Muscle layer of colon (tissue), 2 donors: ENCODE measurements around the gene KRT74.
"Not testable (repeated sequence)": the region's sequence is repeated elsewhere in the genome, so short reads cannot be mapped to it uniquely, and the experiment has no call there.

Experiments used
- H3K27ac ChIP-seq: one replicate; pipeline ENCODE4 v1.7.0; 2013; ENCODE audit warnings: low read depth, mild to moderate bottlenecking, low read length, moderate library complexity
- H3K27me3 ChIP-seq, 2 donors: one replicate each; pipeline ENCODE4 v1.7.0; 2013; ENCODE audit warnings: low read length in 2 of 2, mild to moderate bottlenecking in 2 of 2; ENCODE audit not compliant: insufficient read depth in 2 of 2, control insufficient read depth in 1 of 2
- H3K36me3 ChIP-seq: one replicate; pipeline ENCODE4 v1.7.0; 2013; ENCODE audit warnings: mild to moderate bottlenecking, low read length; ENCODE audit not compliant: insufficient read depth
- H3K4me1 ChIP-seq: one replicate; pipeline ENCODE4 v1.7.0; 2013; ENCODE audit warnings: mild to moderate bottlenecking, low read length; ENCODE audit not compliant: insufficient read depth
- H3K4me3 ChIP-seq, 2 donors: one replicate each; pipeline ENCODE4 v1.7.0; 2013; ENCODE audit warnings: low read length in 2 of 2, low read depth in 1 of 2, mild to moderate bottlenecking in 1 of 2, moderate library complexity in 1 of 2
- H3K9ac ChIP-seq: one replicate; pipeline ENCODE4 v1.7.0; 2013; ENCODE audit warnings: low read length
- H3K9me3 ChIP-seq: one replicate; pipeline ENCODE4 v1.7.0; 2013; ENCODE audit warnings: mild to moderate bottlenecking, low read length
- donor health status: abdominal sarcoma.
- donor health status: Adenocarcinoma of cecum.

Gene KRT74

GRCh38 chr12:52601671-52602070 lies 28.0 kb upstream of the KRT74 start:
- no peak overlapping the region for H3K4me3 ChIP-seq
- no peak overlapping the region for H3K27ac ChIP-seq
- no peaks in the 10 kb centered on the region for H3K4me1 ChIP-seq
- H3K9ac ChIP-seq: no peak overlapping the region
- peaks cover 9 to 19% of the 10 kb centered on the region in 2 donors for H3K27me3 ChIP-seq
- H3K36me3 ChIP-seq: no peaks in the 10 kb centered on the region
- no peaks in the 10 kb centered on the region for H3K9me3 ChIP-seq

GRCh38 chr12:52600941-52601481 lies 27.4 kb upstream of the KRT74 start, which contains the start of gene KRT72:
Gene KRT72, minus strand, starts transcription at chr12:52601463. Its CDS starts 11 bp downstream, at chr12:52601452.
- Histone ChIP-seq H3K27ac (no peak within 1 kb of the TSS), H3K9me3 (no peaks in the 10 kb centered on the region), H3K4me1 (no peaks in the 10 kb centered on the region), H3K36me3 (no peaks in the 10 kb centered on the region), H3K4me3 (no peak within 1 kb of the TSS), H3K27me3 (peaks cover 9 to 19% of the 10 kb centered on the region in 2 donors), H3K9ac (no peak within 1 kb of the TSS)

GRCh38 chr12:52600475-52600874 lies 26.8 kb upstream of the KRT74 start:
- Histone ChIP-seq H3K27me3 (peaks cover 9 to 19% of the 10 kb centered on the region in 2 donors), H3K9me3 (no peaks in the 10 kb centered on the region)

GRCh38 chr12:52600071-52600470 lies 26.4 kb upstream of the KRT74 start:
- Histone ChIP-seq H3K9me3 (no peaks in the 10 kb centered on the region), H3K27ac (no peak overlapping the region), H3K27me3 (peaks cover 9 to 19% of the 10 kb centered on the region in 2 donors), H3K36me3 (no peaks in the 10 kb centered on the region), H3K4me3 (no peak overlapping the region), H3K9ac (no peak overlapping the region), H3K4me1 (no peaks in the 10 kb centered on the region)

More at GRCh38 chr12:52600475-52600874, 26.8 kb upstream of the KRT74 start:
- Histone ChIP-seq H3K4me3 (no peak overlapping the region), H3K9ac (no peak overlapping the region), H3K4me1 (no peaks in the 10 kb centered on the region), H3K36me3 (no peaks in the 10 kb centered on the region), H3K27ac (no peak overlapping the region)

- H3K9ac ChIP-seq: no peak overlapping the region
- H3K27ac ChIP-seq: no peak overlapping the region
- H3K27me3 ChIP-seq: peaks cover 9 to 19% of the 10 kb centered on the region in 2 donors
- H3K9me3 ChIP-seq: no peaks in the 10 kb centered on the region
- H3K4me3 ChIP-seq: no peak overlapping the region
- no peaks in the 10 kb centered on the region for H3K4me1 ChIP-seq
- H3K36me3 ChIP-seq: no peaks in the 10 kb centered on the region
Measured at GRCh38 chr12:52598966-52599365, 25.3 kb upstream of the KRT74 start.

GRCh38 chr12:52594237-52594636 lies 20.6 kb upstream of the KRT74 start:
- not testable (repeated sequence) for H3K9me3 ChIP-seq, H3K27me3 ChIP-seq, H3K27ac ChIP-seq, H3K9ac ChIP-seq, H3K4me3 ChIP-seq, H3K36me3 ChIP-seq, H3K4me1 ChIP-seq

- H3K27ac ChIP-seq: no peak overlapping the region
- H3K36me3 ChIP-seq: no peaks in the 10 kb centered on the region
- no peaks in the 10 kb centered on the region for H3K4me1 ChIP-seq
- no peaks in the 10 kb centered on the region for H3K9me3 ChIP-seq
- no peak overlapping the region for H3K9ac ChIP-seq
- no peak overlapping the region for H3K4me3 ChIP-seq
- no peaks in the 10 kb centered on the region for H3K27me3 ChIP-seq
Measured at GRCh38 chr12:52591521-52591920, 17.9 kb upstream of the KRT74 start.

GRCh38 chr12:52590021-52590420 lies 16.4 kb upstream of the KRT74 start:
- H3K36me3 ChIP-seq: no peaks in the 10 kb centered on the region
- H3K4me3 ChIP-seq: no peak overlapping the region
- no peak overlapping the region for H3K9ac ChIP-seq
- H3K4me1 ChIP-seq: no peaks in the 10 kb centered on the region
- H3K27ac ChIP-seq: no peak overlapping the region
- H3K9me3 ChIP-seq: no peaks in the 10 kb centered on the region
- H3K27me3 ChIP-seq: no peaks in the 10 kb centered on the region

GRCh38 chr12:52587563-52587962 lies 13.9 kb upstream of the KRT74 start:
- H3K9ac ChIP-seq: no peak overlapping the region
- H3K9me3 ChIP-seq: no peaks in the 10 kb centered on the region
- no peak overlapping the region for H3K4me3 ChIP-seq
- H3K27me3 ChIP-seq: peaks cover 0 to 3% of the 10 kb centered on the region in 2 donors
- H3K27ac ChIP-seq: no peak overlapping the region
- no peaks in the 10 kb centered on the region for H3K36me3 ChIP-seq
- H3K4me1 ChIP-seq: no peaks in the 10 kb centered on the region

GRCh38 chr12:52585946-52586345 lies 12.3 kb upstream of the KRT74 start:
- H3K36me3 ChIP-seq: no peaks in the 10 kb centered on the region
- no peak overlapping the region for H3K27ac ChIP-seq
- no peaks in the 10 kb centered on the region for H3K9me3 ChIP-seq
- H3K4me1 ChIP-seq: no peaks in the 10 kb centered on the region
- peaks cover 0 to 3% of the 10 kb centered on the region in 2 donors for H3K27me3 ChIP-seq
- H3K4me3 ChIP-seq: no peak overlapping the region
- no peak overlapping the region for H3K9ac ChIP-seq

- Histone ChIP-seq H3K9me3 (no peaks in the 10 kb centered on the region), H3K9ac (no peak overlapping the region), H3K4me1 (no peaks in the 10 kb centered on the region), H3K4me3 (no peak overlapping the region), H3K27me3 (peaks cover 0 to 3% of the 10 kb centered on the region in 2 donors), H3K27ac (no peak overlapping the region), H3K36me3 (no peaks in the 10 kb centered on the region)
Measured at GRCh38 chr12:52585066-52585465, 11.4 kb upstream of the KRT74 start.

- H3K9me3 ChIP-seq: no peaks in the 10 kb centered on the region
- no peak overlapping the region for H3K4me3 ChIP-seq
- peaks cover 0 to 3% of the 10 kb centered on the region in 2 donors for H3K27me3 ChIP-seq
- H3K4me1 ChIP-seq: no peaks in the 10 kb centered on the region
- no peaks in the 10 kb centered on the region for H3K36me3 ChIP-seq
- no peak overlapping the region for H3K27ac ChIP-seq
- no peak overlapping the region for H3K9ac ChIP-seq
Measured at GRCh38 chr12:52584156-52584682, 10.6 kb upstream of the KRT74 start.
